Measurements from ENCODE around the gene INMT. TPM values are rescaled to one million over a fixed set of nuclear protein-coding genes. Genes with fewer than 3 reads are reported as not detected.

The INMT gene
- total RNA-seq, 3 donors from 2014 or later = 1.6 to 7.5 (median 7.2) TPM

DNA sequence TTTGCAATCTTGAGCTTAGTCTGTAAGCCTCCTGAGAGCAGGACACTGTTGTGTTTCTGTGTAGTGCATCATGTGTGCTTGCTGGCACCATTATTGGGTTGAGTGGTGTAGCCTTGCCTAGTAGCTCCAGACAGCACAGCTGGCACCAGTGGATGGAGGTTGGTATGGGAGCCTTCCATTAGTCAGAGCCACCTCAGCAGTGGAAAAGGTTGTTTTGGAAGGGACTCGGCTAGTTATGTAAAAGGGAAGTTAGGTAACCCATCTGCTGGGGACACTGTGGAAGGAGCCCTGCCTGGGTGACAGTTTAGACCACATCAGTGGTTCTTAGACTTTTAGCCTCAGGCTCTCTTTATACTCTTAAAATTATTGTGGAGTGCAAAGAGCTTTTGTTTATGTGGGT lies 35.6 kb downstream of the INMT start:
- DNase-seq (no peak), ATAC-seq (no peak)
- Histone ChIP-seq H3K9me3 (no peaks in the 10 kb centered on the region), H3K4me3 (no peak overlapping the region), H3K36me3 (ENCODE audit: low read depth) (no peaks in the 10 kb centered on the region), H3K4me1 (ENCODE audit: low read depth) (no peaks in the 10 kb centered on the region)
- intact Hi-C loops (cut with DNase I, micrococcal nuclease) = no loop called here
- TF ChIP-seq, protein P1, sequence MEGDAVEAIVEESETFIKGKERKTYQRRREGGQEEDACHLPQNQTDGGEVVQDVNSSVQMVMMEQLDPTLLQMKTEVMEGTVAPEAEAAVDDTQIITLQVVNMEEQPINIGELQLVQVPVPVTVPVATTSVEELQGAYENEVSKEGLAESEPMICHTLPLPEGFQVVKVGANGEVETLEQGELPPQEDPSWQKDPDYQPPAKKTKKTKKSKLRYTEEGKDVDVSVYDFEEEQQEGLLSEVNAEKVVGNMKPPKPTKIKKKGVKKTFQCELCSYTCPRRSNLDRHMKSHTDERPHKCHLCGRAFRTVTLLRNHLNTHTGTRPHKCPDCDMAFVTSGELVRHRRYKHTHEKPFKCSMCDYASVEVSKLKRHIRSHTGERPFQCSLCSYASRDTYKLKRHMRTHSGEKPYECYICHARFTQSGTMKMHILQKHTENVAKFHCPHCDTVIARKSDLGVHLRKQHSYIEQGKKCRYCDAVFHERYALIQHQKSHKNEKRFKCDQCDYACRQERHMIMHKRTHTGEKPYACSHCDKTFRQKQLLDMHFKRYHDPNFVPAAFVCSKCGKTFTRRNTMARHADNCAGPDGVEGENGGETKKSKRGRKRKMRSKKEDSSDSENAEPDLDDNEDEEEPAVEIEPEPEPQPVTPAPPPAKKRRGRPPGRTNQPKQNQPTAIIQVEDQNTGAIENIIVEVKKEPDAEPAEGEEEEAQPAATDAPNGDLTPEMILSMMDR (IDR thresholded peaks at IDR 0.05) = no peak

DNA sequence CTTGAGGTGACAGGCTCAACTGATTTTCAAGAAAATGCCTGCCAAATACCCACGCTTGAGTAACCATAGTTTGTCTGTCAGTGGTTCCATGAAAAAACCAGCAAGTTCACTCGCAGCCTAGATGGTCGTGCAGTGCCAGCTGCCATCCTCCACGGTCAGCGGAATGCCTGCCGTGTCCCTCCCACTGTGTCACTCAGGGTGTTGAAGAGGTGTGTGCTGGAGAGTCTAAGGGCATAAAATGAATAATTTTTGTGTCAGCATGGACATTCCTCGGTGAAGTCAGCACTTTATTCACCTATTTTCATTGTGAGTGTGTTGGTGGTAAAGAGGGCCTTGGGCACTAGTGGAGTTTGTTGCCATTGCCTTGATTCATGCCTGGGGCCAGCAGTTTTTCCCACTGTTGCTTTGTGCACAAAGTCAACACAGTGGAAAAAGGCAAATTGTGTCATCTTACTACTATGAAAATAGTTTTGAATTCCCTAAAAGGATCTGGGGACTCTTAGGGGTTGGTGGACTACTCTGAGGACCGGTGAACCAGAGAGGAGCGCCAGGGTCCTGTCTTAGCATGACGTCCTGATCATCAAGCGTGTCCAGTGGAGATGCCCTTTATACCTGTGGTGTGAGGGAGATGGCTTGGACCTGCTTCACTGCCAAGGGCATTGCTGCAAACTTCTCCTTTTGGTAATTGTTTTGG lies 36.9 kb downstream of the INMT start:
- ATAC-seq (no peak), DNase-seq (no peak)
- intact Hi-C loops (cut with DNase I, micrococcal nuclease) = no loop called here
- no peak overlapping the region for H3K4me3 ChIP-seq
- H3K4me1 ChIP-seq (ENCODE audit: low read depth) = no peaks in the 10 kb centered on the region
- no peaks in the 10 kb centered on the region for H3K36me3 ChIP-seq (ENCODE audit: low read depth)
- H3K9me3 ChIP-seq = no peaks in the 10 kb centered on the region
- TF ChIP-seq, protein P1 (IDR thresholded peaks at IDR 0.05) = no peak

DNA sequence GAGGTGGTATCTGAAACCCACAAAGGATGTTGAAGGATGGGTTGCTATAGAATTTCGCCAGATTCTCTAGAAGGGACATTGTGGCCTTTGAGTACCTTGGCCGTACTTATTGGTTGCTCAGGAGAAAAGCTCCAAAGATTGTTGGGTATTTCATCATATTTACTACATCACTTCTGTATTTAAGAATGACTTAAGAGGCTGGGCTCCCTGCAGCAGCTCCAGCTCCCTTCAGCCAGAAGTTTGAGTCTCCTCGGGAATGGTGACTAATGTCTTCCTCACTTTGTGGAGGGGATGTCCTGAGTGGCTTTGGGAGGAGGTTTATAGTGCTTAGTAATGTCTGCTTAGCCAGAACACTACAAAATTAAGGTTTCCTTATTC lies 37.4 kb downstream of the INMT start:
- Histone ChIP-seq H3K36me3 (ENCODE audit: low read depth) (no peaks in the 10 kb centered on the region), H3K4me1 (ENCODE audit: low read depth) (no peaks in the 10 kb centered on the region), H3K4me3 (no peak overlapping the region), H3K9me3 (no peaks in the 10 kb centered on the region)
- ATAC-seq = peak; percentile 31
- DNase-seq = no peak
- intact Hi-C loops (cut with DNase I, micrococcal nuclease) = no loop called here
- TF ChIP-seq, protein P1 (IDR thresholded peaks at IDR 0.05) = no peak

DNA sequence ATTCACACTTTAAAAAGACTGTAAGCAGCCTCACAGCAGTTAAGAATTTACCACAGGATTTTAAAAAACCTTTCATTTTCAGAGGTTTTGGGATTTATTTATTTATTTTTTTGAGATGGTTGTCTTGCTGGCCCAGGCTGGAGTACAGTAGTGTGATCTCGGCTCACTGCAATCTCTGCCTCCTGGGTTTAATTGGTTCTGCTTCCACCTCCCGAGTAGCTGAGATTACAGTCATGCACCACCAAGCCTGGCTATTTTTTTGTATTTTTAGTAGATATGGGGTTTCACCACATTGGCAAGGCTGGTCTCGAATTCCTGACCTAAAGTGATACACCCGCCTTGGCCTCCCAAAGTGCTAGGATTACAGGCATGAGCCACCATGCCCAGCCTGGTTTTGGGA lies 38.4 kb downstream of the INMT start:
- ATAC-seq = no peak
- Histone ChIP-seq H3K9me3 (no peaks in the 10 kb centered on the region), H3K36me3 (ENCODE audit: low read depth) (no peaks in the 10 kb centered on the region), H3K4me1 (ENCODE audit: low read depth) (no peaks in the 10 kb centered on the region), H3K4me3 (no peak overlapping the region)
- intact Hi-C loops (cut with DNase I, micrococcal nuclease) = no loop called here
- TF ChIP-seq, protein P1 (IDR thresholded peaks at IDR 0.05) = no peak
- DNase-seq = no peak

DNA sequence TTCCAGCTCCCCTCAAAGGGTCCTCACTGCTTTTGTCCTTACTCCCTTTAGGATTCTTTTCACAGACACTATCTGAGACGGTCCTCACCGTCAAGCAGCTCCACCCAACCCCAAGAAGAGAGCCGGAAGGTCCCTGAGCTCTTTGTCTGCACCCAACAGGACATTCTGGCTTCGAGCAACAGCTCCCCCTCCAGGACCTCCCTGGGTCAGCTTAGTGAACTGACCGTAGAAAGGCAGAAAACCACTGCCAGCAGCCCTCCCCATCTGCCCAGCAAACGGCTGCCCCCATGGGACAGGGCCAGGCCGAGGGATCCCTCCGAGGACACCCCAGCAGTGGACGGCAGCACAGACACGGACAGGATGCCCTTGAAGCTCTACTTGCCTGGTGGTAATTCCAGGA lies 39.2 kb downstream of the INMT start:
- Histone ChIP-seq H3K36me3 (ENCODE audit: low read depth) (no peaks in the 10 kb centered on the region), H3K9me3 (no peaks in the 10 kb centered on the region), H3K4me1 (ENCODE audit: low read depth) (no peaks in the 10 kb centered on the region), H3K4me3 (no peak overlapping the region)
- TF ChIP-seq, protein P1 (IDR thresholded peaks at IDR 0.05) = no peak
- DNase-seq (no peak), ATAC-seq (no peak)
- intact Hi-C loops (cut with DNase I, micrococcal nuclease) = no loop called here
